ENCODE data around the gene SUV39H1. TPM values are rescaled to one million over a fixed set of nuclear protein-coding genes. Genes with fewer than 3 reads are reported as not detected.

SUV39H1 gene
- total and polyA plus RNA-seq, 2 experiments from 2014 or later: 2.9 to 5.3 TPM

- 56% methylated on average over 15 of the region's 15 CpGs for WGBS (ENCODE audit: low lambda C conversion rate, missing lambda C conversion rate)
- TF ChIP-seq EZH2 (IDR thresholded peaks at IDR 0.05; ENCODE audit: borderline replicate concordance) (no peak), EZH2phosphoT487 (IDR thresholded peaks at IDR 0.05; ENCODE audit: low read depth, severe bottlenecking, unreplicated experiment) (no peak)
- TF ChIP-seq, protein P1, sequence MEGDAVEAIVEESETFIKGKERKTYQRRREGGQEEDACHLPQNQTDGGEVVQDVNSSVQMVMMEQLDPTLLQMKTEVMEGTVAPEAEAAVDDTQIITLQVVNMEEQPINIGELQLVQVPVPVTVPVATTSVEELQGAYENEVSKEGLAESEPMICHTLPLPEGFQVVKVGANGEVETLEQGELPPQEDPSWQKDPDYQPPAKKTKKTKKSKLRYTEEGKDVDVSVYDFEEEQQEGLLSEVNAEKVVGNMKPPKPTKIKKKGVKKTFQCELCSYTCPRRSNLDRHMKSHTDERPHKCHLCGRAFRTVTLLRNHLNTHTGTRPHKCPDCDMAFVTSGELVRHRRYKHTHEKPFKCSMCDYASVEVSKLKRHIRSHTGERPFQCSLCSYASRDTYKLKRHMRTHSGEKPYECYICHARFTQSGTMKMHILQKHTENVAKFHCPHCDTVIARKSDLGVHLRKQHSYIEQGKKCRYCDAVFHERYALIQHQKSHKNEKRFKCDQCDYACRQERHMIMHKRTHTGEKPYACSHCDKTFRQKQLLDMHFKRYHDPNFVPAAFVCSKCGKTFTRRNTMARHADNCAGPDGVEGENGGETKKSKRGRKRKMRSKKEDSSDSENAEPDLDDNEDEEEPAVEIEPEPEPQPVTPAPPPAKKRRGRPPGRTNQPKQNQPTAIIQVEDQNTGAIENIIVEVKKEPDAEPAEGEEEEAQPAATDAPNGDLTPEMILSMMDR (IDR thresholded peaks at IDR 0.05; ENCODE audit: poor library complexity): no peak
- H3K27me3 ChIP-seq: no peaks in the 10 kb centered on the region
- no peak overlapping the region for H2AFZ ChIP-seq
- H3K9me2 ChIP-seq (replicated peaks; ENCODE audit: insufficient read depth): no peaks in the 10 kb centered on the region
- no peaks in the 10 kb centered on the region for H4K20me1 ChIP-seq (ENCODE audit: insufficient read depth, poor library complexity, severe bottlenecking)
- peak overlapping the region; percentile 83 for H3K4me2 ChIP-seq
- H3K4me3 ChIP-seq: no peak overlapping the region
- H3K27ac ChIP-seq: no peak overlapping the region
- no peaks in the 10 kb centered on the region for H3K4me1 ChIP-seq (ENCODE audit: insufficient read depth)
- no peaks in the 10 kb centered on the region for H3K9me3 ChIP-seq (ENCODE audit: low read depth)
- H3K36me3 ChIP-seq (replicated peaks; ENCODE audit: insufficient read depth, low read depth): no peaks in the 10 kb centered on the region
- no peak for DNase-seq (ENCODE audit: low spot score)
- no peaks in the 10 kb centered on the region for H3K79me2 ChIP-seq
Observed at GRCh38 chrX:48694776-48695533, 1.6 kb upstream of the SUV39H1 start.

- no peaks in the 10 kb centered on the region for H3K9me3 ChIP-seq (ENCODE audit: low read depth)
- DNase-seq (ENCODE audit: low spot score): no peak
- H3K36me3 ChIP-seq (replicated peaks; ENCODE audit: insufficient read depth, low read depth): no peaks in the 10 kb centered on the region
- H2AFZ ChIP-seq: no peak overlapping the region
- H3K27me3 ChIP-seq: no peaks in the 10 kb centered on the region
- TF ChIP-seq, protein P1 (IDR thresholded peaks at IDR 0.05; ENCODE audit: poor library complexity): no peak
- TF ChIP-seq EZH2 (IDR thresholded peaks at IDR 0.05; ENCODE audit: borderline replicate concordance) (no peak), EZH2phosphoT487 (IDR thresholded peaks at IDR 0.05; ENCODE audit: low read depth, severe bottlenecking, unreplicated experiment) (no peak)
- no peaks in the 10 kb centered on the region for H3K9me2 ChIP-seq (replicated peaks; ENCODE audit: insufficient read depth)
- 70% methylated on average over 14 of the region's 14 CpGs for WGBS (ENCODE audit: low lambda C conversion rate, missing lambda C conversion rate)
- no peaks in the 10 kb centered on the region for H4K20me1 ChIP-seq (ENCODE audit: insufficient read depth, poor library complexity, severe bottlenecking)
- peak overlapping the region; percentile 24 for H3K4me3 ChIP-seq
- peak overlapping the region; percentile 67 for H3K27ac ChIP-seq
- no peaks in the 10 kb centered on the region for H3K4me1 ChIP-seq (ENCODE audit: insufficient read depth)
- peak overlapping the region; percentile 83 for H3K4me2 ChIP-seq
- H3K79me2 ChIP-seq: no peaks in the 10 kb centered on the region
Observed at GRCh38 chrX:48695534-48695896, 1.0 kb upstream of the SUV39H1 start.

DNA sequence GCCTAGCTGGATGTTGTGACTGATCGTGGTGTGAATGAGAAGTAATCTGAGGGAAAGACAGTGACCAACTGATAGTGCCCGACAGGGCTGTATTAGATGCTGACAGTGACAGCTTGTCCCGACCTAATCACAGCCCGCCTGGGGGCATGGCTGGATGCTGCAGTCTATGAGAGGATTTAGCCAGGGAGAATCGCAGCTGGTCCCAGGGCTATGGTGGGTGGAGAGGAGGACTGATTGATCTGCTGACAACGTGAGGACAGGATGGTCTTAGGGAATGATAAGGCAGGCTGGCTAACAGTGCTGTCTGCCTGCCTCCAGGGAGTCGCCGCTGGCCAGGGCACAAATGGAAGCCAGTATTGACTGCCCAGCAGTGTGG, 621 bp upstream of the SUV39H1 start:
- Histone ChIP-seq H3K79me2 (no peaks in the 10 kb centered on the region), H3K4me2 (peak overlapping the region; percentile 83), H3K27ac (peak overlapping the region; percentile 67), H4K20me1 (ENCODE audit: insufficient read depth, poor library complexity, severe bottlenecking) (no peaks in the 10 kb centered on the region), H3K9me2 (replicated peaks; ENCODE audit: insufficient read depth) (no peaks in the 10 kb centered on the region), H3K4me1 (ENCODE audit: insufficient read depth) (no peaks in the 10 kb centered on the region), H2AFZ (peak overlapping the region; percentile 18), H3K4me3 (peak overlapping the region; percentile 24), H3K27me3 (no peaks in the 10 kb centered on the region), H3K9me3 (ENCODE audit: low read depth) (no peaks in the 10 kb centered on the region), H3K36me3 (replicated peaks; ENCODE audit: insufficient read depth, low read depth) (no peaks in the 10 kb centered on the region)
- 41% methylated on average over 8 of the region's 8 CpGs for WGBS (ENCODE audit: low lambda C conversion rate, missing lambda C conversion rate)
- TF ChIP-seq EZH2phosphoT487 (IDR thresholded peaks at IDR 0.05; ENCODE audit: low read depth, severe bottlenecking, unreplicated experiment) (no peak), EZH2 (IDR thresholded peaks at IDR 0.05; ENCODE audit: borderline replicate concordance) (no peak)
- TF ChIP-seq, protein P1 (IDR thresholded peaks at IDR 0.05; ENCODE audit: poor library complexity): no peak
- no peak for DNase-seq (ENCODE audit: low spot score)

All from hepatocyte (in vitro differentiated cells).